ENCODE data around the gene TUBA3D. TPM values are rescaled to one million over a fixed set of nuclear protein-coding genes. Genes with fewer than 3 reads are reported as not detected.
"Not testable (repeated sequence)": the region's sequence is repeated elsewhere in the genome, so short reads cannot be mapped to it uniquely, and the experiment has no call there.

The TUBA3D gene
- total RNA-seq, 1 experiment from 2014 or later: not detected

- no CpG with 5 or more reads among the region's 8 CpGs for WGBS (ENCODE audit: extremely low coverage, insufficient read length, low lambda C conversion rate)
- H2BK120ac ChIP-seq (ENCODE audit: low read depth, low read length, poor library complexity, severe bottlenecking); H2BK5ac ChIP-seq (ENCODE audit: insufficient read length, low read length); H3K27me3 ChIP-seq (ENCODE audit: insufficient read depth, low read length); H3T11ph ChIP-seq (ENCODE audit: low read length); H3K9me3 Mint-ChIP-seq; H4K91ac ChIP-seq (ENCODE audit: insufficient read length, low read depth, low read length); H2BK15ac ChIP-seq (ENCODE audit: low read depth, low read length); H2AFZ ChIP-seq (ENCODE audit: low read length); H3K4me1 ChIP-seq (ENCODE audit: insufficient read depth, low read length); H3K56ac ChIP-seq (ENCODE audit: insufficient read length, low read depth, low read length); H3K27me3 Mint-ChIP-seq (ENCODE audit: low read depth); H2BK12ac ChIP-seq (ENCODE audit: insufficient read length, low read depth, low read length); H3K18ac ChIP-seq (ENCODE audit: insufficient read length, low read depth, low read length); H3K4me3 Mint-ChIP-seq; H2BK20ac ChIP-seq (ENCODE audit: low read depth, low read length, poor library complexity, severe bottlenecking); H3K4me1 Mint-ChIP-seq; H3K9me3 ChIP-seq (ENCODE audit: control insufficient read depth, low read depth, low read length); H4K8ac ChIP-seq (replicated peaks; ENCODE audit: insufficient read length, low read depth, low read length); H3K23ac ChIP-seq (ENCODE audit: insufficient read length, low read depth, low read length); DNase-seq; H3K9ac ChIP-seq (ENCODE audit: extremely low read depth, insufficient read length, low read length); H4K5ac ChIP-seq (ENCODE audit: insufficient read length, low read depth, low read length); H3K4me2 ChIP-seq (ENCODE audit: insufficient read depth, insufficient read length, low read length); H4K20me1 ChIP-seq (ENCODE audit: control insufficient read depth, insufficient read depth, insufficient read length); H3K4ac ChIP-seq (ENCODE audit: low read depth, low read length); H3K27ac ChIP-seq (ENCODE audit: insufficient read length, low read depth, low read length); H2AK5ac ChIP-seq (ENCODE audit: insufficient read length, low read length); H3K23me2 ChIP-seq (ENCODE audit: insufficient read length, low read depth, low read length, poor library complexity, severe bottlenecking); H3K79me1 ChIP-seq (ENCODE audit: insufficient read depth, low read depth, low read length, poor library complexity, severe bottlenecking); H3K27ac Mint-ChIP-seq; H3K14ac ChIP-seq (ENCODE audit: insufficient read depth, low read length): not testable (repeated sequence)
- peaks cover 17% of the 10 kb centered on the region; the same call in 1 of the 2 replicates for H3K79me2 ChIP-seq (ENCODE audit: insufficient read depth, low read length)
- peaks cover 16 to 50% (median 49%) of the 10 kb centered on the region in 3 experiments; a peak in 6 of 7 replicates for H3K36me3 Mint-ChIP-seq (ENCODE audit: insufficient read depth in 1 of 3, low read depth in 3 of 3)
These were observed 22.5 kb downstream of the TUBA3D start for GRCh38 chr2:131498321-131498973.

- not testable (repeated sequence) for H3K4ac ChIP-seq (ENCODE audit: low read depth, low read length); H3K27me3 ChIP-seq (ENCODE audit: insufficient read depth, low read length); H2BK12ac ChIP-seq (ENCODE audit: insufficient read length, low read depth, low read length); H3K9me3 Mint-ChIP-seq; H3K23me2 ChIP-seq (ENCODE audit: insufficient read length, low read depth, low read length, poor library complexity, severe bottlenecking); DNase-seq; H3T11ph ChIP-seq (ENCODE audit: low read length); H3K4me1 Mint-ChIP-seq; H4K20me1 ChIP-seq (ENCODE audit: control insufficient read depth, insufficient read depth, insufficient read length); H2BK15ac ChIP-seq (ENCODE audit: low read depth, low read length); H3K14ac ChIP-seq (ENCODE audit: insufficient read depth, low read length); H3K9me3 ChIP-seq (ENCODE audit: control insufficient read depth, low read depth, low read length); H3K23ac ChIP-seq (ENCODE audit: insufficient read length, low read depth, low read length); H2AK5ac ChIP-seq (ENCODE audit: insufficient read length, low read length); H3K4me3 Mint-ChIP-seq; H3K79me1 ChIP-seq (ENCODE audit: insufficient read depth, low read depth, low read length, poor library complexity, severe bottlenecking); H3K27me3 Mint-ChIP-seq (ENCODE audit: low read depth); H3K18ac ChIP-seq (ENCODE audit: insufficient read length, low read depth, low read length); H2BK20ac ChIP-seq (ENCODE audit: low read depth, low read length, poor library complexity, severe bottlenecking); H2AFZ ChIP-seq (ENCODE audit: low read length); H3K56ac ChIP-seq (ENCODE audit: insufficient read length, low read depth, low read length); H3K79me2 ChIP-seq (ENCODE audit: insufficient read depth, low read length); H4K91ac ChIP-seq (ENCODE audit: insufficient read length, low read depth, low read length); H4K8ac ChIP-seq (replicated peaks; ENCODE audit: insufficient read length, low read depth, low read length); H3K9ac ChIP-seq (ENCODE audit: extremely low read depth, insufficient read length, low read length); H2BK120ac ChIP-seq (ENCODE audit: low read depth, low read length, poor library complexity, severe bottlenecking); H3K4me1 ChIP-seq (ENCODE audit: insufficient read depth, low read length); H3K27ac ChIP-seq (ENCODE audit: insufficient read length, low read depth, low read length); H3K4me2 ChIP-seq (ENCODE audit: insufficient read depth, insufficient read length, low read length); H4K5ac ChIP-seq (ENCODE audit: insufficient read length, low read depth, low read length); H3K27ac Mint-ChIP-seq; H2BK5ac ChIP-seq (ENCODE audit: insufficient read length, low read length)
- peaks cover 25 to 84% (median 82%) of the 10 kb centered on the region in 3 experiments; a peak in 6 of 7 replicates for H3K36me3 Mint-ChIP-seq (ENCODE audit: insufficient read depth in 1 of 3, low read depth in 3 of 3)
- no CpG with 5 or more reads among the region's 4 CpGs for WGBS (ENCODE audit: extremely low coverage, insufficient read length, low lambda C conversion rate)
These were observed 27.7 kb downstream of the TUBA3D start for GRCh38 chr2:131503587-131503986.
